GM10248 (cell line): ENCODE measurements around the gene KCNMB2.

Experiments used
- CTCF ChIA-PET: fragments of 300-600 bp; sonication (Branson Sonifier 250); formaldehyde crosslinking; extraction: SDS; loops from one replicate; lab custom pipeline; 2021; ENCODE audit warnings: antibody characterized with exemption; lab: Yijun Ruan, JAX
- POLR2A ChIA-PET: fragments of 350-650 bp; sonication (Branson Sonifier 250); formaldehyde crosslinking; extraction: SDS; loops from one replicate; lab custom pipeline; 2020; ENCODE audit warnings: antibody characterized with exemption; lab: Yijun Ruan, JAX
- DNase-seq: peaks from one replicate; pipeline ENCODE4 v3.0.0; 2012; ENCODE audit errors: extremely low spot score
- TF ChIP-seq, protein P1 (sequence below): IDR thresholded peaks from 2 replicates; pipeline ENCODE4 v1.5.1; 2012; ENCODE audit warnings: mild to moderate bottlenecking, low read depth; ENCODE audit errors: extremely low read depth, missing control alignments, control extremely low read depth

KCNMB2 gene

DNA sequence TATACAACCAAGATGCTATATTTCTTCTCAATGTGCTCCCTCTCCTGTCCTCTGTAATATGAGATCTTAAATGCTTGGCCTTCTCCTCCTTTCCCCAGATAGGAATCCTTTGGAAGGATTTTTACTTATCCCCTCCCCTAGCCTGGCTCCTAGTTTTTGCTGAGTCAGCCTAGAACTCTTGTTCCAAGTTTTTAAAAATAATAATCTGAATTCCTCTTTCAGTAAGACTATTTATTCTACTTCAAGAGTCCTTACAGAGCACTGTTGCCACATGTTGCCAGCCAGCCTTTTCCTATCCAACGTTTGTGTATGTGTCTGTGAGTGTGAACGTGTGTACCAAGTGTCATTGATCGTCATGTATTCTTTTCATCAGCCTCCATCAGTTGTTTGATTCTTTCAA lies 11.0 kb upstream of the KCNMB2 start:
- ChIA-PET CTCF (interaction anchor here (1.3 to 1.5 kb wide), 3 partner anchors 18 to 36 kb away, joined by 3 read pairs; no protein-coding TSS in a partner anchor), POLR2A (interaction anchor here (0.6 to 0.9 kb wide), 2 partner anchors 11 to 1316 kb away, joined by 3 read pairs; no protein-coding TSS in a partner anchor)
- TF ChIP-seq, protein P1, sequence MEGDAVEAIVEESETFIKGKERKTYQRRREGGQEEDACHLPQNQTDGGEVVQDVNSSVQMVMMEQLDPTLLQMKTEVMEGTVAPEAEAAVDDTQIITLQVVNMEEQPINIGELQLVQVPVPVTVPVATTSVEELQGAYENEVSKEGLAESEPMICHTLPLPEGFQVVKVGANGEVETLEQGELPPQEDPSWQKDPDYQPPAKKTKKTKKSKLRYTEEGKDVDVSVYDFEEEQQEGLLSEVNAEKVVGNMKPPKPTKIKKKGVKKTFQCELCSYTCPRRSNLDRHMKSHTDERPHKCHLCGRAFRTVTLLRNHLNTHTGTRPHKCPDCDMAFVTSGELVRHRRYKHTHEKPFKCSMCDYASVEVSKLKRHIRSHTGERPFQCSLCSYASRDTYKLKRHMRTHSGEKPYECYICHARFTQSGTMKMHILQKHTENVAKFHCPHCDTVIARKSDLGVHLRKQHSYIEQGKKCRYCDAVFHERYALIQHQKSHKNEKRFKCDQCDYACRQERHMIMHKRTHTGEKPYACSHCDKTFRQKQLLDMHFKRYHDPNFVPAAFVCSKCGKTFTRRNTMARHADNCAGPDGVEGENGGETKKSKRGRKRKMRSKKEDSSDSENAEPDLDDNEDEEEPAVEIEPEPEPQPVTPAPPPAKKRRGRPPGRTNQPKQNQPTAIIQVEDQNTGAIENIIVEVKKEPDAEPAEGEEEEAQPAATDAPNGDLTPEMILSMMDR, result no peak
- no peak for DNase-seq

DNA sequence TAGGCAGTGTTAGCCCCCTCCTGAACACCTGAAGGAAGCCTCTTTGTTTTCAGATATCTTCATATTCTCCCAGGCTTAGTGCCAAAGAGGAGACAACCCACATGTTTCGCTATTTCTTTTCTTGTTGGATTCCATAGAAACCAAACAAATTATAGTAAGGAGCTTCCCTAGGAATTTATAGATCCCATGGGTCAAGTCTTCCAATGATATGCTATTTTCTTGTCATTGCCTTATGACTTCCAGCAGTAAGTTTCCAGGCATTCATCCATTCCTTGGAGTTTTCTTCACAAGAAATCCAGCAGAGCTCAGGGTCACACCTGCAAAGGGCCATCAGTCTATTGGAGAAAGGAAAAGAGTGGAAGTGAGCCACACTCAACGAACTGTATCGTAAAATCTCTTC lies 9.9 kb upstream of the KCNMB2 start:
- ChIA-PET CTCF (interaction anchor here (1.3 to 1.5 kb wide), 3 partner anchors 19 to 35 kb away, joined by 3 read pairs; no protein-coding TSS in a partner anchor), POLR2A (no interaction called here)
- TF ChIP-seq, protein P1, result no peak
- no peak for DNase-seq

DNA sequence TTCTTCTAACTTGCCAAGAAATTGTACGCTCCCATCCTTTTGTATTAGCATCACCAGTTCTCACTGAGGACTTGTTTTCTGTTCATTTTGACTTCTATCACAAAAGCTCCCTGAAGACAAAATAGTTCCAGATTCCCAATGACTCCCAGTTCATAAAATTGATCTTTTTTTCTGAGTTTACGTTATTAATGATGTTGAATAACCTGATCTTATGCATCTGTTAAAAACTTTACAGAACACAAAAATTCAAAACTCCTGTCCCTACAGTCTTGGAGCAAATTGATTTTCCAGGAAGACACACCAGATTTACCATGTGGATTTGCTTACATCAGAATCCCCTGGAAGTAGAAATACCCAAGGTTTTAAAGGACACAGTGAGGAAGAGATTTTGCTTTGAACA lies 8.3 kb upstream of the KCNMB2 start:
- ChIA-PET CTCF (interaction anchor here (0.7 kb wide), 1 partner anchor 8 kb away, joined by 3 read pairs; the partner anchor contains the start of gene KCNMB2), POLR2A (no interaction called here)
- TF ChIP-seq, protein P1, result no peak
- DNase-seq, result no peak

DNA sequence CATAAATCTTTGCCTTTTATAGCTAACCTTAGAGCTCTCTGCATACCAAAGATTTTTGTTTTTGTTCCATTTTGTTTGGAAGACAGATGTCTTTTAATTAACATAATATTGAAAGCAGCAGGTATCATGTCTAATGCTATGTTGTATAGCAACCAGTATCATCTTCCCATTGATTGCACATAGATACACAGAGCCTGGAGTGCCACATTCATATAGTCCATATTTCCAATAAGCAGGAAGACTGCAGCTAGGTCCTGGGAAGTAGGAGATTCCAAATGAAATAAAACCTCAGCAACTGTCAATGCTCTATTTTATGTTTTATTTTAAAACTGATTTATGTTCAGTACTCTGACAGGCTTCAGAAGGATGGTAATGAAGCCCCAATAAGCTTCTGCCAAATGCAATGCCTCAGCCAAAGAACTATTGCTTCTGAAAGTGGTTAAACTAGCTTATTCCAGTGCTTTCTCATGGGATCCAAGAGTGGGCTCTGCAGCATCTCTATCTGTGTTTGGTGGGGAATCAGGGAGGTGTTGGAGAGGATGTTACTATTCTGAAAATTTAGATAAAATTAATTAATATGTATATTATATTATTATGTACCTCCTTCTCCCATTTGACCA lies 6.5 kb upstream of the KCNMB2 start:
- ChIA-PET POLR2A (no interaction called here), CTCF (interaction anchor here (1.0 to 2.2 kb wide), 2 partner anchors 11 to 22 kb away, joined by 3 to 7 read pairs; no protein-coding TSS in a partner anchor)
- DNase-seq, result no peak
- TF ChIP-seq, protein P1, result no peak

DNA sequence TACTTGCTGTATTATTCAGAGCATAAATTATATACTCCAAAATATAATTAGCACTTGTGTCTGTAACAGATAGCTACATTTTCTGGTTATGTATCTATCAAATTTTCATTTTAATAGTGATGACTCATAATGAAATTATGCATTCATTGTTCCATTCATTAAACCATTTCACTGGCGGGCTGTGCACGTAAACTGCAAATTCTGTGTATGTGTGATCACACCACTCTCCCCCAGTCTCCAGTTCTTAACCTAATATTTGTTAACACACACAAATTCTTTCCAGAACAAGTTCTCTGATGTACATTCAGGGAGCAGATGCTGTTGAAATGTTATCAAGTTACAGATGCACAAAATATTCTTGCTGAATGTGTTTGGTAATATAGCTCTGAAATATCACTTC lies 3.8 kb upstream of the KCNMB2 start:
- CTCF ChIA-PET, result interaction anchor here (1.0 to 1.6 kb wide), 3 partner anchors 31 to 97 kb away, joined by 3 to 4 read pairs (median 4); no protein-coding TSS in a partner anchor
- DNase-seq, result no peak
- POLR2A ChIA-PET, result no interaction called here
- TF ChIP-seq, protein P1, result no peak

DNA sequence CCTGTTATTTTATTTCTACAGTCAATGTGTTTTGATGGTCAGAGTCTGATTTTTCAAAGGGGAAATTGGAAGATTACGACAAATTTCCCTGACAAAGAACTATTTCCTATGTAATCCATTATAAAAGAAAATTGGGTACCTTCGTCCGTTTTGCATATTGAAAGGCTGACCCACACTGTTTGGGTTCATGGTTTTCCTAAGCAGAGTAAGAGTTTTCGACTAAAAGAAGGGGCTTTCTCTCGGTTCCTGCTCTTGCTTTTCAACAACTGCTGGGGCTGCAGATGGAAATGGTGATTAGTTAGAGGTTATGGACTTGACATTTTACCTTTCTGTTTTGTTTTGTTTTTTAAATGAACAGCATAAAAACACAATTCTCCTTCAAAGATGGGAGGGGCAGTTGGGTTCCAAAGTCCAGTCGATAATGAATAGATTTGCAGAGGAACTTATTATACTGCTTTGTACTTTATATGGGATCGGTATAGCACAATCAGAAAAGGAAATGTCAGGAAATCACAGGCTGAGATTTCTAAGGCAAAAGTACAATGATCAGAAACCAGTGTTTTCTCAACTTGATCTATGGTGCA lies 978 bp downstream of the KCNMB2 start:
- ChIA-PET POLR2A (no interaction called here), CTCF (interaction anchor here (1.4 to 2.9 kb wide), 4 partner anchors 12 to 18 kb away, joined by 4 to 12 read pairs (median 6); no protein-coding TSS in a partner anchor)
- no peak for DNase-seq
- TF ChIP-seq, protein P1, result no peak
